HUES6 (cell line): ENCODE results near the gene PKNOX1.
"Not testable (repeated sequence)": the region's sequence is repeated elsewhere in the genome, so short reads cannot be mapped to it uniquely, and the experiment has no call there.

Source experiments
- H3K27ac ChIP-seq: 2 replicates; pipeline ENCODE4 v1.7.0; 2013; ENCODE audit warnings: low read depth, mild to moderate bottlenecking, low read length, inconsistent platforms
- H3K27me3 ChIP-seq: 2 replicates; pipeline ENCODE4 v1.6.1; 2013; ENCODE audit warnings: low read length; ENCODE audit not compliant: control insufficient read depth, insufficient read depth
- H3K36me3 ChIP-seq: 2 replicates; pipeline ENCODE4 v1.6.1; 2013; ENCODE audit warnings: low read length; ENCODE audit not compliant: control insufficient read depth, insufficient read depth
- H3K4me1 ChIP-seq: 2 replicates; pipeline ENCODE4 v1.6.1; 2013; ENCODE audit warnings: low read length; ENCODE audit not compliant: control insufficient read depth, insufficient read depth
- H3K4me3 ChIP-seq: 2 replicates; pipeline ENCODE4 v1.5.1; 2013; ENCODE audit warnings: low read depth, low read length
- H3K9ac ChIP-seq: one replicate; pipeline ENCODE4 v1.6.1; 2013; ENCODE audit warnings: mild to moderate bottlenecking, low read length
- H3K9me3 ChIP-seq: 2 replicates; pipeline ENCODE4 v1.6.1; 2013; ENCODE audit warnings: low read depth, low read length; ENCODE audit not compliant: control insufficient read depth, insufficient read depth

PKNOX1 gene

GRCh38 chr21:43037918-43038658 is 63.7 kb downstream of the PKNOX1 start:
- H3K27me3 ChIP-seq, H3K9ac ChIP-seq, H3K9me3 ChIP-seq, H3K27ac ChIP-seq, H3K4me1 ChIP-seq, H3K4me3 ChIP-seq, H3K36me3 ChIP-seq: not testable (repeated sequence)

DNA sequence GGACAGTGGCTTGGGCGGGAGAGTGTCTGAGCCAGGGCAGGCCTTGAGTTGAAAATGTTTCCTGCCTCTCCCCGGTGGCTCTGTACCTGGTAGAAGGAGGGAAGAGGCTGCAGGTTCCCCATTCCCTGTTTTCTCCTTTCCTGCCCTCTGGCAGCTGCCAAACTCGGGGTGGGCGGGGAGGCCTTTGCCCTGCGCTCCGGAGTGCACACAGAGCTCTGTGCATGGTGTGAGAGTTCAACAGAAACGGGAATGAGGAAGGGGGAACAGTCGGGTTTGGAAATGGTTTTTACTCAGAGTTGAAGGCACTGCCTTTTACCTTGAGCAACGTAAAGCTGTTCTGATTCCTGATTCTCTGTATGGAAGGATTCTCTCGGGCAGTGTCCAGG is 64.3 kb downstream of the PKNOX1 start:
- not testable (repeated sequence) for H3K4me1 ChIP-seq, H3K9me3 ChIP-seq, H3K27ac ChIP-seq, H3K4me3 ChIP-seq, H3K27me3 ChIP-seq, H3K9ac ChIP-seq, H3K36me3 ChIP-seq

DNA sequence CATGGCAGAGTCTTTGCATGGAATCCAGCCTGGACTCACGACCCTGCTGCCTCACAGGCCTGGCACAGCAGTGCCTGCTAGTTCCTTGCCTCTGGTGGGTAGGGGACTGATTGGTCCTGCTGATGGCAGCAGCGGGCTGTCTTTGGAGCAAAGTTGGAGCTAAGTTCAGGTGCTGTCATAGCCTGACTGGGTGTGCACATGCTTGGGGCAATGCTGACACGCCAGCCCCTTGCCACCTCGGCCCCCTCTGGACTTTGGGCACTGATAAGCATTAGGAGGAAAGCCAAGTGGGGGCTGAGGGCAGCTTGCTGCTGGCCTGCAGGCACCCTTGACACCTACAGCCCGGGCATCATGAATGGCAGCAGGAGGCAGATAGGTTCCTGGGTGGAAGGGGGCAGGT is 67.8 kb downstream of the PKNOX1 start:
- not testable (repeated sequence) for H3K4me3 ChIP-seq, H3K27me3 ChIP-seq, H3K36me3 ChIP-seq, H3K9ac ChIP-seq, H3K4me1 ChIP-seq, H3K27ac ChIP-seq, H3K9me3 ChIP-seq

DNA sequence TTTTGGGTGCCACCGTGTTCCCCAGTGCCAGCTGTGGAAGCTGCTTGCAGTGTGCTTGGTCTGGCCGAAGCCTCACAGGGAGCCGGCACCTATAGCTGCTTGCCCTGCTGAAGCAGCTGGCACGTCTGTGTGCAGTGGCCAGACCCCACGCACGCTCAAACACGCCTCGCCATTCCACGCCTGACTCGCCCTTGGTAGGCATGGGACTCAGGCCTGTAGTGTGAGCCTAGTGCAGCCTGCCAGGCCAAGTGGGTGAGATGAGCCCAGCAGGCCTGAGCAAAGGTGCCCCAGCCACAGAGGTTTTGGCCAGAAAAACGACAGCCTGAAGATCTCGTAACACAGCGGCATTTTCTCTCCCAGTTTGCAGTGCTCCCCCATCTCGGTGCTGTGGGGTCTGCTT is 68.9 kb downstream of the PKNOX1 start:
- H3K36me3 ChIP-seq, H3K9me3 ChIP-seq, H3K27ac ChIP-seq, H3K9ac ChIP-seq, H3K4me1 ChIP-seq, H3K27me3 ChIP-seq, H3K4me3 ChIP-seq: not testable (repeated sequence)

DNA sequence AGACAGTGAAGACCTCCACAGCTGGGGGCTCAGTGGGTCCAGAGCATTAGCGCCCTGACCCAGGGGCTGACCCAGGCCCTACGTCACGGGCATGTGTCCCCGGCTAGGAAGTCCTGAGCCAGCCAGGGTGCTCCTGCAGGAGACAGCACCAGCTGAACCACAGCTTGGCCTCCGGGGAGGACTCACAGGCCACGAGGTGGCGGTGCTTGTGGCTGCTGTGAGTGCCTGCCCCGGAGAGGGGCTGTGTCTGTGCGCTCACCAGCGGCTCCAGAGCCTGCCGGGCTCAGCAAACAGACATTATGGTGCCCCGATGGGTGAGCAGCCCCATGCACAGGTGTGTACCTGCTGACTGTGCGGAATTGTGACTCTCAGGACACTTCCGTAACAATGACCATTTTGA is 70.2 kb downstream of the PKNOX1 start:
- not testable (repeated sequence) for H3K4me1 ChIP-seq, H3K9ac ChIP-seq, H3K9me3 ChIP-seq, H3K4me3 ChIP-seq, H3K36me3 ChIP-seq, H3K27me3 ChIP-seq, H3K27ac ChIP-seq

- H3K36me3 ChIP-seq, H3K9ac ChIP-seq, H3K9me3 ChIP-seq, H3K4me1 ChIP-seq, H3K4me3 ChIP-seq, H3K27me3 ChIP-seq, H3K27ac ChIP-seq: not testable (repeated sequence)
Measured at GRCh38 chr21:43045165-43045875, 71.0 kb downstream of the PKNOX1 start.

DNA sequence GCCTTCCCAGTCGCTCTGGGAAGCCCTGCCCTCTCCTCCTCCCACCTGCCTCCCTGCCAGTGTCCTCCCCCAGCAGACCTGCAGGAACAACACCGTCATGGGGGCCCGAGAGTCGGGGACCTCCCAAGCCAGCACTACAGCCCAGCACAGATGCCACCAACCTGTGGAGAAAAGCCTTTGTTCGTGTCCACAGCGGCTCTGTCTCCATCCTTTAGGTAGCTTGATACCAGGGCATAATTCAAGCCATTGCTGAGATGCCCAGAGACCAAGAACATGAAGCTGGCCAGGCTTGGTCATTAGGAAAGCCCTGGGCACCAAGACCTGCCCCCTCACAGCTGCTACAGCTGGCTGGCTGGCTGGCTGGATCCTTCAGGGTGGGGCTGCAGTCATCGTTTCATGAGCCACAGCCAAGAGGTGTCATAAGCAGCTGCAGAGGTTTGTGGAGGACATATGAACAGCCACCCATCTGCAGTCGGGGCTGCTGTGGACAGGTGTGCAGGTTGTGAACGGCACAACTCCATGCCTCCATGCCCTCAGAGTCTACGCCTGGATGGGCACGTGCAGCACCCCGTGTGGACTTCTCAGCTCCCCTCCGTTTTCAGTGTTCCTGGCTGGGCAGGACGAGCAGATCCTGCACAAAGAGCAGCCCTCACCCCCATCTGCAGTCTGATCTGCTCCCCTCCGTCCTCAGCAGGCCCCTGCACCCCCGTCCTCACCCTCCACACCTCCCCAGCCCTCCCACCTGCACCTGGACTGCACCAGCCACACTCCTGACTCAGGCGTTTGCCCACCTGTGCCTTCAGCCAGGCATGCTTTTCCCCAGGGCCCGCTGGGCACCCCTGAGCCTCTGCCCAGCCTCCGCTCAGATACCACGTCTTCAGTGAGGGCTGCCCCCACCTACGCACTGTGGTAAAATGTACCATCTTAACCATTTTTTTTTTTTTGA is 71.8 kb downstream of the PKNOX1 start:
- not testable (repeated sequence) for H3K4me3 ChIP-seq, H3K4me1 ChIP-seq, H3K27ac ChIP-seq, H3K9me3 ChIP-seq, H3K36me3 ChIP-seq, H3K27me3 ChIP-seq, H3K9ac ChIP-seq

DNA sequence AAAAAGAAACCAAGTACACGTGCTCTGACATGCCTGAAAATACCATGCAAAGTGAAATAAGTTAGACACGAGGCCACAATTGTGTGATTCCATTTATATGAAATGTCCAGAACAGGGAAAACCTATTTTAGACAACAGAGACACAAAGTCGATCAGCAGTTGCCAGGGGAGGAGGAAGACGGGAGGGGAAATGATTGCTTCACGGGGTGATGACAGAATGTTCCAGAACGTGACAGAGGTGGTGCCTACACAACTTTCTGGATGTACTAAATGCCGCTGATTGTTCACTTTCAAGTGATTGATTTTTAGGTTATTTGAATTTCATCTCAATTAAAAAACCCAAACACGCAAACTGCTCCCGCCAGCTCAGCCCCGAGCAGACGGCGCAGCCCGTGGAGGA is 78.8 kb downstream of the PKNOX1 start:
- not testable (repeated sequence) for H3K27me3 ChIP-seq, H3K27ac ChIP-seq, H3K9me3 ChIP-seq, H3K9ac ChIP-seq, H3K4me1 ChIP-seq, H3K4me3 ChIP-seq, H3K36me3 ChIP-seq

GRCh38 chr21:43062955-43063664 is 88.7 kb downstream of the PKNOX1 start:
- not testable (repeated sequence) for H3K4me3 ChIP-seq, H3K9me3 ChIP-seq, H3K27me3 ChIP-seq, H3K4me1 ChIP-seq, H3K9ac ChIP-seq, H3K36me3 ChIP-seq, H3K27ac ChIP-seq

DNA sequence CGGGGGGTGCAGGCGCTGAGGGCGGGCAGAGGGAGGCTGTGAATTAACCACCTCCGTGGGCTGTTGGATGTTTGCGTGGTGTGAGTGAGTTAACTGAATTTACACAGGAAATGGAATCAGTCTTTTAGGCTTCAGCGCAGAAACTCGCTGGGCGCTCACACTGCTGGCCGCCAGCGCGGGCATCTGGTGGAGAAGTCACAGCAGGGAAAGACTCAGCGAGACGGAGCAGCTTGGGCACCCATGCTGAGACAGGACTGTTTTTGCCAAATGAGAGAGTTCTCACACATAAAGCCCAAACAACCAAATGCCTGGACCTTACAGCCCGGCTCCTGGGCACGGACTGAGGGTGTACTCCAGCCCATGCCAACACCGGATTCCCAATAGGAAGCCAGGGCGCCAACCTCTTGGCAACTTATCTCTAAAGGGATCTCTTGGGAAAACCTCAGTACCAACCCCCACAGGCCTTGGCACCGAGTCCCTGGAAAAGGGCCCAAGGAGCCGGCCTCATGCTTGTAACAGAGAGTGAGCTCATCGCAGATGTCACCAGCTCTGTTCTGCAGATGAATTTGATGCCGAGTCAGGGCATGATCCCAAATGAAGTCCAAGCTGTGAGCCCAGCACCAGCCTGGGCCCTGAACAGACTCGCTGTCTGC is 90.0 kb downstream of the PKNOX1 start:
- H3K9ac ChIP-seq, H3K36me3 ChIP-seq, H3K4me1 ChIP-seq, H3K27ac ChIP-seq, H3K9me3 ChIP-seq, H3K4me3 ChIP-seq, H3K27me3 ChIP-seq: not testable (repeated sequence)
